ENCODE data around the gene CHD6. TPM values are rescaled to one million over a fixed set of nuclear protein-coding genes. Genes with fewer than 3 reads are reported as not detected.

Gene CHD6
- polyA plus RNA-seq, 1 experiment: 16.4 TPM

GRCh38 chr20:41587956-41588355 lies 30.2 kb downstream of the CHD6 start:
- no peaks in the 10 kb centered on the region for H3K27me3 ChIP-seq (ENCODE audit: control insufficient read depth, insufficient read depth, low read length)
- no peak for TF ChIP-seq CTCF (IDR thresholded peaks at IDR 0.05; ENCODE audit: insufficient read depth, low read depth, low read length)
- CTCF ChIA-PET: interaction anchor here (0.8 to 1.5 kb wide), 2 partner anchors 14 to 16 kb away, joined by 3 read pairs; no protein-coding TSS in a partner anchor
- H3K36me3 ChIP-seq (ENCODE audit: control insufficient read depth, insufficient read depth, low read length): 0 out of 2 replicates have a peak, but pooled peaks cover 2% of the 10 kb centered on the region
- peak; percentile 58 for DNase-seq (ENCODE audit: low read depth)
- POLR2A ChIA-PET: no interaction called here
- no peak overlapping the region for H3K4me3 ChIP-seq (ENCODE audit: low read depth, low read length)

GRCh38 chr20:41587523-41587922 lies 30.7 kb downstream of the CHD6 start:
- no peak for TF ChIP-seq CTCF (IDR thresholded peaks at IDR 0.05; ENCODE audit: insufficient read depth, low read depth, low read length)
- Histone ChIP-seq H3K4me3 (ENCODE audit: low read depth, low read length) (no peak overlapping the region), H3K27me3 (ENCODE audit: control insufficient read depth, insufficient read depth, low read length) (no peaks in the 10 kb centered on the region), H3K36me3 (ENCODE audit: control insufficient read depth, insufficient read depth, low read length) (0 out of 2 replicates have a peak, but pooled peaks cover 2% of the 10 kb centered on the region)
- CTCF ChIA-PET: interaction anchor here (0.8 to 1.5 kb wide), 2 partner anchors 13 to 16 kb away, joined by 3 read pairs; no protein-coding TSS in a partner anchor
- POLR2A ChIA-PET: no interaction called here
- no peak for DNase-seq (ENCODE audit: low read depth)

- no peak for DNase-seq (ENCODE audit: low read depth)
- H3K36me3 ChIP-seq (ENCODE audit: control insufficient read depth, insufficient read depth, low read length): 0 out of 2 replicates have a peak, but pooled peaks cover 2% of the 10 kb centered on the region
- H3K27me3 ChIP-seq (ENCODE audit: control insufficient read depth, insufficient read depth, low read length): no peaks in the 10 kb centered on the region
- POLR2A ChIA-PET: no interaction called here
- no peak overlapping the region for H3K4me3 ChIP-seq (ENCODE audit: low read depth, low read length)
- CTCF ChIA-PET: interaction anchor here (1.5 kb wide), 1 partner anchor 15 kb away, joined by 3 read pairs; no protein-coding TSS in a partner anchor
- TF ChIP-seq CTCF (IDR thresholded peaks at IDR 0.05; ENCODE audit: insufficient read depth, low read depth, low read length): no peak
Observed at GRCh38 chr20:41586772-41587171, 31.4 kb downstream of the CHD6 start.

- DNase-seq (ENCODE audit: low read depth): no peak
- POLR2A ChIA-PET: interaction anchor here (0.6 kb wide), 1 partner anchor 85 kb away, joined by 5 read pairs; no protein-coding TSS in a partner anchor
- CTCF ChIA-PET: interaction anchor here (1.5 kb wide), 1 partner anchor 39 kb away, joined by 4 read pairs; no protein-coding TSS in a partner anchor
- H3K36me3 ChIP-seq (ENCODE audit: control insufficient read depth, insufficient read depth, low read length): no peaks in the 10 kb centered on the region
- H3K27me3 ChIP-seq (ENCODE audit: control insufficient read depth, insufficient read depth, low read length): no peaks in the 10 kb centered on the region
- H3K4me3 ChIP-seq (ENCODE audit: low read depth, low read length): no peak overlapping the region
- no peak for TF ChIP-seq CTCF (IDR thresholded peaks at IDR 0.05; ENCODE audit: insufficient read depth, low read depth, low read length)
Observed at GRCh38 chr20:41580350-41580749, 37.8 kb downstream of the CHD6 start.

GRCh38 chr20:41577129-41578009 lies 40.8 kb downstream of the CHD6 start:
- no peak for DNase-seq (ENCODE audit: low read depth)
- no peaks in the 10 kb centered on the region for H3K27me3 ChIP-seq (ENCODE audit: control insufficient read depth, insufficient read depth, low read length)
- ChIA-PET POLR2A (no interaction called here), CTCF (no interaction called here)
- no peaks in the 10 kb centered on the region for H3K36me3 ChIP-seq (ENCODE audit: control insufficient read depth, insufficient read depth, low read length)
- H3K4me3 ChIP-seq (ENCODE audit: low read depth, low read length): no peak overlapping the region
- TF ChIP-seq CTCF (IDR thresholded peaks at IDR 0.05; ENCODE audit: insufficient read depth, low read depth, low read length): no peak

Data from BJ (cell line).